NCI-H1436 (cell line): ENCODE measurements around the gene PLCB1.
"Not testable (repeated sequence)": the region's sequence is repeated elsewhere in the genome, so short reads cannot be mapped to it uniquely, and the experiment has no call there.

Experiments
- DNase-seq: peaks from one replicate; lab custom pipeline; 2025; lab: John Stamatoyannopoulos, UW

The PLCB1 gene

DNA sequence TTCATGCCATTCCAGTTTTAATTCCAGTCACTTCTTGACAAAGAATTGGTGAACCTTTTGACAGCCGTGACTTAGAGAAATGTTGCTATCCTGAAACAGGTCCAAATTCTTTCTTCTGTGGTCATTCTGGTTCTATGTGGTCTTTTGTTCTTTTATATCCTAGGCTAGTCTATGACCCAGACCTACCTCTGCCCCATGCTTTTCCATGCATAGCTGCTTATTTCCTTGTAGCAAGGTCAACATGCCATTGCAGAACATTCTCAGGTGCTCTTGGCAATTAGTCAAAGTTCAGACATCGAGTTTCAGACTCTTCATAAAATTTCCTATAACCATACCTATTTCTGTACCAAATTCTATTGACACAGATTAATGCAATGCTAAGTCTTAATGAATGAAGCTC lies 202.6 kb downstream of the PLCB1 start:
- DNase-seq: no peak

DNA sequence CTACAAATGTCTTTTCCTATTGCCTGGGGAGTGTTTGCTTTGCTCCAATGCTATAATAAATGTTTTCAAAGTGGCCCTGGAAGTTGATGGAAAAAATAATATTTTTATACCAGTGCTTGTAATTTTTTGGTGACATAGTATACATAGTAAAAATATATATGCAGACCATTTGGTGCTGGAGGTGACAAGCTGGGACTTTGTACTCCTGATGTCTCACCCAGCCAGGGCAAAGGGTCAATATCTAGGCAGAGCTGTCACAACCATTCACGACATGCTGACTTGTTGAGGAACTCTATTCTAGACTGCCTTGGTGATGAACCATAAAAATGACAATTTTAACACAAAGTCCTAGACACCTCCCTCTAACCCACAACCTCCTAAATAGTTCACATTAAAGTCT lies 203.0 kb downstream of the PLCB1 start:
- DNase-seq: no peak

DNA sequence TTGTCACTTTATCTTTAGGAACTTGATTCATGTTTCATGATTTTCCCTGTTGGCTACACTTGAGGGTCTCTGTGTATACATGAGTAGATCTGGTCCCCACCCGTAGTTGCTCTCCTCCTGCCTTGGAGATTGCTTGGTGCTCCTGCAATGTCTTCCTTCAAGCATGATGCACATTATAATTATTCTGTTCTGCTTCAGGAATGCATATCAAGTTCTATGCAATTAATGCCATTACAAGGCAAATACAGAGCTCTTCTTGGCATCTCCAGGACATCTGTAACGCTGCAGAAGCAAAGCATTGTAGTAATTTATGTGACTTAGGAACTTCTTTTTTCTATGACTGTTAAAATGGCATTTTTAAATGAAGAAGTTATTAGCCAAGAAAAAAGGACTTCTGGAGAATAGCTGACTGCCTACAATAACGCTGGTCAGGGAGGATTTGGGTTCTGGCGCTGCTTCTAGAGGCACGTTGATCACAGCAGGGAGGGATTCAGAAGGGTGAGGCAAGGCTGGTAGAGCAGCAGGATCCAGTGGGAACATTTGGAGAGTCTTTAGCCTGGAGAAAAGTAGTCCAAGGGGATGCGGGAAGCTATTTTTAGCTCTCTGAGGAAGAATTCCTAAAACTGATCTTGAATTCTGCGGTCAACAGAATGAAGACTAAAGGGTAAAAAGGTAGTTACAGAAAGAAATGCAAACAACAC lies 203.6 kb downstream of the PLCB1 start:
- DNase-seq: no peak

DNA sequence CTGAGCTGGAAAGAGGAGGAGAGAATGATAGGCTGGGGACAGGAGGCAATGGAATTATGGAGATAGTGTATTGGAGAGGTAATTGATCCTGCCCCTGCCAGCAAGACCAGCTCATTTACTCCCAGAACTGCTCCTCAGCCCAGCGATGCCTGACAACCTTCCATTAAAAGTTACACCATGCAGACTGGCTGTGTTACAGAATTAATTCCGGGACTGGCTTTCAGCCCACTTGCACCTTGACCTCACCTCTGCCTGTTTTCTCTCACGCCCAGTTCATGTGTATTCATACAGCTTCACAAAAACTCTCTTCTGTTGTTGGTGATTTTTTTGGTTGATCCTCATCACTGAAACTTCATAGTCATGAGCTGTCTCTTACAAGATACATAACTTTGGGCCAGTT lies 207.3 kb downstream of the PLCB1 start:
- no peak for DNase-seq

DNA sequence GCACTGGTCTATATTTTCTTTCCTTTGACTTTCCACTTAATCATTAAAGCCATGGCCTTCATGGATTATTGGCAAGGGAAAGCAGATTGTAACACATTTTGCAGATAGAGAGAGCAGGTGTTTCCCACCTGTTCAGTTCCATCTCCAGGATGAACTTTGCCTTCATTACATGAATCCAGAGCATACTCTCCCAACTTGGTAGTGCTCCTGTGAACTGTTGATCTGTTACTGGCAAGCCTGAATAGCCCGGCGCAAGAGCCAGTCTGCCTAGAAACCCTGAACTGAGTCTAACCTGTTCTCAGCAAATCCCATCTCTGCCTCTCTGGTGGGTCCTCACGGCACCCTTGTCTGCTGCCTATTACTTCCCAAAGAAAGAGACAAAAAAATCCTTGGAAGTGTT lies 210.3 kb downstream of the PLCB1 start:
- DNase-seq: no peak

DNA sequence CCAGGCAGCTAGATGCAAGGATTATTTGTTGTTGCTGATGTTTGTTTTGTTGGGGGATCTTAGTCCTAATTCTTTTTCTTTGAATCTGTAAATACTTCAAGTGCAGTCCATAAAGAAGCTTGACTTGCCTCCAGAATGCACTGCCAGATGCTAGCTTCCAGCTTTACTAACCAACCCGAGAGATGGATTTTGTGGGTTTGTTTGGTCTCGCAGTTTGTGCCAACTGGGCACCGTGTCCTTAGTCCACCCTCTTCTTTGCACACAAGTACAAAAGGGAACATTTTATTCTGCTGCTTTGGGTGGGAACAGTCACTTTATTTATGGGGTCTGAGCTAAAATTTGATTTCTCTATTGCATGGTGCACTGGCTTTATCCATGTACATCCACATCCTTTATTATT lies 212.0 kb downstream of the PLCB1 start:
- DNase-seq: no peak

DNA sequence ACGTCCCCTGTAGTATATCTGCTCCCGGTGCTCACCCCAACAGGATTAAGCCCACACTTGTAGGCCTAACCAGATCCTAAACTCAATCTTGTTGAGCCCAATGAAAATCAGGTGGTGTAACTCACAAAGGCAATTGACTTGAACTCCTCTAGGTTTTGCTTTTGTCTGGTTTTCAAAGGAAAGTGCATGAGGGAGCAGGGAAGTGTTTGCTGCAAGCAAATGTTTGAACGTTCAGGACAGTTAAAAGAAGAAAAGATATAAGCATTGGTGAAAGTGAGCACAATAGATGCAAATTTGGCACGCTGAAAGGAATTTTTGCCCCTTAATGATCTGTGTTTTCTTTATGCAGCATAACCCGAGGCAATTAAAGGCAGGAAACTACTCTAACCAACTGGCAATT lies 212.6 kb downstream of the PLCB1 start:
- no peak for DNase-seq

DNA sequence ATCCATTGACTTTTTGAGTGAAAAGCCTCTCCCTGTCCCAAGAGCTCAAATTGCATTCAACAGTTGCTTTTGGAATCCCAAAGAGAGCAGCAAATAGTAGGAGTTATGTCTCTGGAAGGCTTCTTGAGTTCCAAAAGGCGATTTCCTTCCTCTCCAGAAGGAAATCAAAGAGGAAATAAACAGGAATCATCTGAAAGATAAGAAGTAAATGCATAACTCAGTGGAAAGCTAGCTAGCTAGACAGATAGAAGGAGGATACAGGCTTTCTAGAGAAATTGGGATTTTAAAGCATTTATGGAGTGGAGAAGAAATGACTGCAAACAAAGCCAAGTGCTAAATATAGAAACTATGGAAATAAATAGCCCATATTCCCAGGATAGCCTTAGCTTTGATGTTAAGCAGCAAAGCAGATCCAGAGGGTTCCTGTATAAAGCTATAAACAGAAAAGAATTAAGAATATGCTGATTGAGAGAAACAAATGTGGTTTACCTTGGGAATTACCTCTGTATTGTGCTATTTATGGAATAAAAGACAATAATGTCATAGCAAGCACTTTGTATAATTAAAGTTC lies 214.7 kb downstream of the PLCB1 start:
- no peak for DNase-seq

DNA sequence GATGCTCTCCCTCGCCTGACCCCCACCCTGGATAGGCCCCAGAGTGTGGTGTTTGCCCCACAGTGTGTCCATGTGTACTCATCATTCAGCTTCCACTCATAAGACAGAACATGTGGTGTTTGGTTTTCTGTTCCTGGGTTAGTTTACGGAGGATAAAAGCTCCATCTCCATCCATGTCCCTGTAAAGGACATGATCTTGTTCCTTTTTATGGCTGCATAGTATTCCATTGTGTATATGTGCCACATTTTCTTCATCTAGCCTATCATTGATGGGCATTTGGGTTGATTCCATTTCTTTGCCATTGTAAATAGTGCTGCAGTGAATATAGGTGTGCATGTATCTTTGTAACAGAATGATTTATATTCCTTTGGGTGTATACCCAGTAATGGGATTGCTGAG lies 218.2 kb downstream of the PLCB1 start:
- not testable (repeated sequence) for DNase-seq

DNA sequence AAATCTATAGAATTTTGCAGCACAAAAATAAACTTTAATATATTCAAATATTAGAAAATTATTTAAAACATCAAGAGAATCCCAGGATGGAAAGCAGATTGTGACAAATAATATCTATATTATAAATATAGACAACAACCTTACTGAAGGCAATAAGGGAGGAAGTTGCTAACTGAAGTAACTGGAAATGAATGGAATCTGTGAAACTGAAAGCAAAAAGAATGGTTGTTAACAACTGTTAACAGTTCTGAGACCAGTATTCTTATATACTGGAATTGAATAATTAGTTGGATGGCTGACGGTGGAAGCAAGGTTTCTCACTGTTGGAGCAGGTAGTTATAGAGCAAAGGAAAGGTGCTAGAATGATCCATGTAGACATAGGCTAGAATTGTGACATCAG lies 220.4 kb downstream of the PLCB1 start:
- DNase-seq: no peak

DNA sequence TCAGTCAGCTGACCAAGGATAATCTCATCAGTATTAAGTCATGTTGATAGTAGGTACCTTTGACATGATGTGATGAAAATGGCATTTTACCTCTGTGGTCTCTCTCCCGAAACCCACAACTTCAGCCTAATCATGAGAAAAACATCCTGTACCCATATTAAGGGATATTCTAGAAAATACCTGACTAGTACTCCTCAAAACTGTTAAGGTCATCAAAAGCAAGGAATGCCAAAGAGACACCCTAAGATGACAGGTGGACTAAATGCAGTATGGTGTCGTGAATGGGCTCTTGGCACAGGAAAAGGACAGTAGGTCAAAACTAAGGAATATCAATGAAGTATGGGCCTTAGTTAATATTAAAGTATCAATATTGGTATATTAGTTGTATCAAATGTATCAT lies 221.4 kb downstream of the PLCB1 start:
- no peak for DNase-seq

DNA sequence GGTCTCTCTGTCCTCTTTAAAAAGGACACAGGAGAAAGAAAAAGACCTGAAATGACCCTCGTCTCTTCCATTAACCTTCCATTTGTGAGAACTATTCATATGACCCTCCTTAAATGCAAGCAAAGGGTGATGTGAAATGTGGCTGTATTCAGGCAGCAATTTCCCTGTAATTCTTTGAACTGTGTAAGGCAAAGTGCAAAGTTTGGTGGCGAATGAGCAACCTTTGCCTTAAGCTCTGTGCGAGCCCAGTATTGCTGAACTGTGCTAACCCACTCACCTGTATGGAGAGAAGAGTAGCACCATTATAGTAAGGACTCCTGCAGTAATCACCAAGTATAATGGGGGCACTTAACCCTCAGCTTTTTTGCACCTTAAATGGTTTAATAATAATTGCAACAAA lies 223.4 kb downstream of the PLCB1 start:
- no peak for DNase-seq

DNA sequence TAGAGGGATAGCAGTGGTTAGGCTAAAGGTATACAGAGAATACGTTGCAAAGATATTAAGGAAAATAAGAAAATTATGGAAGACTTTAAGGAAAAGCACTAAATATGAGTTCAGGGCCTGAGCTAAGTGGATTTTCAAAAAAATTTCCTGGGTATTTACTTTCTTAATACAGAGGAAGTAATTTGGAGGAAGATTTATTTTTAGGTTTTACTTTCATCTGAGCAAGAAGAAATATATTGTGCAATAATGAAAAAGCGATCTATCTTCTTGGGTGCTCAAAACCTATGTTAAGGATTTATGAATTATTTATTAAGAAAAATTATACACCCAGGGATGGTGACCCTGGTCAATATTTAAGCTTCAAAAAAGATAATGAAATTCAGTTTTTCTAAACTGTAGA lies 224.7 kb downstream of the PLCB1 start:
- no peak for DNase-seq

DNA sequence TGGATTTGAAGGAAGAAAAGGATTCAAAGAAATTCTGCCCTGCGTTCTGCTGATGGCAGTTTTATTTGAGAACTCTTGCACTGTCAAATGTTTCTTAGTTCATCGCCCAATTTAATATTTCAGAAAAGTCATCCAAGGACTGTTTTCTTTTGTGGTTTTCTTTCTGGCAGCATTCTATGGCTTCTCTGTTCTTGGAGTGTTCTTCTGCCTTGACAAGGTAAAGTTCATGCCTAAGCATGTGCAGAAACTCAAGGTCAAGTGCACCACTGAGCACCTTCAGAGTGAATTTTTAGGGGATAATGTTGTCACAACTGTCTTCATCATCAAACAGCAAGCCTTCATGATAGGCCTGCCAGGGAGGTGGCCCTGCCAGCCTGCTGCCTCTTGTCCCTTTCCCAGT lies 225.6 kb downstream of the PLCB1 start:
- DNase-seq: no peak

DNA sequence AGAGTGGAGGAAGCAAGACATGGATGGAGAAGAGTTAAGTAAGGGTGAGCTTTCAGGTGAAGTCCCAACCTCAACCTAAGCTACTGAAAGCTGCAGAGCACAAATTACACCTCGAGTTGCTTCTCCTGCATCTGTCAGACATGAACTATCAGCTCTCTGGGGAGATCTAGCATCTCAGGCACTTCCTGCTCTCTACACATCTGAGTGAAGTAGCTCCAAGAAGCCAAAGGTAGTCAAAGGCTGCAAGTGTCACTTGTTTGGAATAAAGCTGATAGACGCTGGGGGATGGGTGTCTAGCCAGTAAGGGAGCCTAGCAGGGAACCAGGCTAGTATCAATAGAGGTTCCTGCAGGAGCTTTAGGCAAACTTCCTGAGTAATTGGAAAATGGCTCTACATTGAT lies 228.0 kb downstream of the PLCB1 start:
- DNase-seq: no peak

DNA sequence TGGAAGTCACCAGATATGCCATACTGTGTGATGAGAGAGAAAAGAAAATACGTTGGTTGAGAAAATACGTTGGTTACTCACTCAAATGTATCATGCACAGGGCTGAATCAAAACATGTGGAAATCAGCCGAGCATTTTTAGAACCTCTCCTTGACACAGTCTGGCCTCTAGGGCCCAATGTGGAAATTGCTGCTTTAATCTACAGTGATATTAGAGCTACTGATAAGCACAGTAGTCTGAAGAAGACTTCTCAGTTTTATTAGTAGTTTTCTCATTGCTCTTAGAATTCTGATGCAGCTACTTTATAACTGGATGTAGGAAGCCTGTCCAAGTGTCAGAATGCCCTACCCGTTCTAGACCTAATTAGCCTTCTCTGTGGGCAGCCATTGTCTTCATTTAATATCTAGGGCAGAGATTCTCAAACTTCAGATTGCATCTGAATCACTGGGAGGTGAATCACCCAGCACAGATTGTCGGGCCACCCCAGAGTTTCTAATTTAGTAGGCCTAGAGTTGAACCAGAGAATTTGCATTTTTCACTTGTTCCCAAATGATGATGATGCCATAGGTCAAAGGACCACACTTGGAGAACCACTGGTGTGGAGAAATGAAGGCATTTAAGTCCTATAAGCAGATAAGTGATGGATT lies 229.1 kb downstream of the PLCB1 start:
- DNase-seq: no peak

DNA sequence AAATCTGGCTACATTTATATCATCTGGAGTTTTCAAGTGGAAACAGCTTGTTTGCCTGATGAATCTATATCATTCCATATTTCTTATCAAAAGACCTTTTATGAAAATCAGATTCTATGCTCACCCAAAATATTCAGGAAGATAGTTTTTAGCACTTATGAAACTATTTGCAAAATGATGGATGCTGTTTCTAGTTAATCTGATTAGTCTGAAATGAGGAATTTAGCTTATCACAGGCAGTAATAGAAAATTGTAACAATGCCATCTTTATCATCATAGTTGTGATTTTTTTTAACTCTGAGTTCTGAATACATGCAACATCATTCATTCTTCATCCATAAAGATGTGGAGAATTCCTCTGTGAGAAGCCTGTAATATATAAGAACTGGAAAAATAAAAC lies 229.7 kb downstream of the PLCB1 start:
- no peak for DNase-seq

DNA sequence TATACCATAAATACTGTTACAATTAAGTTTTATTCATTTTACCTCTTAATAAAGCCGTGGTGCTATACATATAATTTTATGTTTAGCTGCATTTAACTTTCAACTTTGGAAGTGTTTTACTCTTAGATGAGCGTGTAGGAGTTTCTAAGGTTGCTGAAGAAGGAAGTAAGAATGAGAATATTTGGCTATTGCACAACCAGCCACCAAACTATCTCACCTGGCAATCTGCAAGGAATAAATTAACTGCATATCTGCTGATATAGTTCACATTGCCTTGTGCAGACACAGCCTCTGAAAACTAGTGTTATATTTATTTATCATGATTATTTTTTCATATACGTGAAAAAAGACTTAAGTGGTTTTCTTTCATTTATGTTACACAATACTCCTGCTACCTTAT lies 230.4 kb downstream of the PLCB1 start:
- no peak for DNase-seq

DNA sequence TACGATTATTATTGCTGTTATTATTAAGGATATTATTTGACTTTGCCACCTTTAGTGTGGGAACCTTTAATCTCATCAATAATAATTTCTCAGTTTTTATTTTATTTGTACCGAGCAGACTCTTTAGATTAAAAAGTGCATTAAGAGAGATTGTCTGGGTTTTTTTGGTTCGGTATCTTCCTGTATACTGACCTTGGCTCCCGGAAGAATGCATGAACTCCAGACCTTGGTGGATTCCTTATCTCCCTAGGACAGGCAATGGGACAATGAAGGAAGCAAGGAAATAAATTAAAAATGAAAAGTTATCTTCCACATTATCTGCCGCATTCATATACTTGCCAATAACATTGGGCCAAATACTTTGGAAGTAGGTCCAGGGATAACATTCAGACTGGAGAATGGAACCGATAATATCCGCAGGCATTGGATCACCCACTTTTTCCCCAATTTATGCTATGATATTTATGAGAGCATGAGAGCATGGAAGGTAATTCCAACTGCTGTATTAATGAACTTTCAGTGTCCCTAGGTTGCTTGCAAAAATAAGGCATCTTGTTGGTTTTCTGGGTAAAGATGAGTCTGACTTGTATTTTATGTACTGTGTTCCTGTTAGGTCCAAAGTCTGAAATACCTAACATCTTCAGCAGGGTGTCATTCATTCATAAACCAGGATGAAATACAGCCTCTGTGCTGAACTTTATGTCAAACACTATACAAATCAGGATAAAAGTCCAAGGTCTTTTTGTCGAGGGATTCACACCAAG lies 232.1 kb downstream of the PLCB1 start:
- no peak for DNase-seq

DNA sequence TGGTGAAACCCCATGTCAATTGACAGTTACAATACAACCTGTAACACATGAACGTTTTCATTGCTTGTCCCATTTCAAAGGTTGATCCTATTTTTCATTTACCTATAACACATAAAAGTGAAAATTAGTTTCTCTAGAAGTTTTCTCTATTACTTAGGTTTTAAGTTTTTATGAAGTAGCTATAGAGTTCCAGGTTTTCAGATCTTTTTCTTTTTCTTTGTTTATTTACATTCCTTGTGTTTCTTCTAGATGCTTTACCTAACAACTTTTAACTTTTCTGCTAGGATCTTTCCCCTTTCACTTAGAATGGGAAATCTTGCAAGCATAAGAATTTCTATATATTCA lies 232.6 kb downstream of the PLCB1 start:
- DNase-seq: no peak

DNA sequence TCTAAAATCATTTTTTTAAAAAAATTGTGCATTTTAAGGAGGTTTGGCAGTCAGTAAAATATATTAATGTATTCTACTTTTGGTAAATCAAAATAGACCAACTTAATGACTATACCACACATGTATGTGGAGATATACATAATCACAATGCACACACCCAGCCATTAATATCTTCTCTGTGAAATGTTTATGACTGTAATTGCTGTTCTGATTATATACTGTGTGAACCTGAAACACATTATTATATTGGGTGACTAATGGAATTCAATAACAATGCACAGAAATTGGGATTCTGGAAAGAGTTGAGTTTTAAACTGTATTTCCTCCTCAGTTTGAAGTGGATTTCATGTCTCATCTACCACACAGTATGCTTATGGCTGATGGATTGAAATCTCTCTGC lies 233.6 kb downstream of the PLCB1 start:
- DNase-seq: no peak

DNA sequence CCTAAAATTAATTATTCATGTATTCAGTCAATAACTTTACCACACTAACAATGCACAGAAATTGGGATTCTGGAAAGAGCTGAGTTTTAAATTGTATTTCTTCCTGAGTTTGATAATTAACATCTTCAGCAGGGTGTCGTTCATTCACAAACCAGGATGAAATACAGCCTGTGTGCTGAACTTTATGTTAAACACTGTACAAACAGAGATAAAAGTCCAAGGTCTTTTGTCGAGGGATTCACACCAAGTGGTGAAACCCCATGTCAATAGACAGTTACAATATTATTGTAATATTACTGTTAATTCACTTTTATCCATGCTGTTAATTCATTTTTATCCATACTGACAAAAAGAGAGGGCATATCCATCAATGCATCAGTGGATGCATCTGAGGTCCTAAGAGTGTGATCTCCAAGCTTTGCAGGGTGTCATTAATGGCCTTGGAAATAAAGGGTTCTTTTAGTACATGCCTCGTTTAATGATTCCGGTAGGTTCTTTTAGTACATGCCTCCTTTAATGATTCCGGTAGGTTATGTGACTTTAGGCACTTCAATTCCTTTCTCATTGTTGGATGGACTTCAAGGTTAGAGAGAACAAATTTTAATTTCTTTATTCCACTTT lies 234.3 kb downstream of the PLCB1 start:
- DNase-seq: no peak

DNA sequence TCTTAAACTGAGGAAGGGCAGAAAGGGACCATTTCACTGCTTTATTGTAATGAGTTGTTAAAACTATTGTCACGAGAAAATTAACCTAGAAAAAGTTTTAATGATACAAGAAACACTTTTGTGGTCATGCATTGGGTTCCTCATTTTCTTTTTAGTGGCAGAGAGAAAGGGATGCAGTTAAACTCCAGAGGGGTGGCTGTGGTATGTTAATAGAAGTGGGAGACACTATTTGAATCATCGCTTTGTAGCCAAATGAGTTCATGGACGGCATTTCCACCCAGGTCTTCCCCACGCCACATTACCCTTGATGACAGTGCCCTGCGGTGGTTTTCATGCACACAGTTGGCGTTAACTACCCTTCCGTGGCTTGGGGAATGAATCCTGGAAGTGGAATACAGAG lies 235.6 kb downstream of the PLCB1 start:
- no peak for DNase-seq
